Cardiac muscle cell (in vitro differentiated cells and primary cell): Measurements from ENCODE around the gene ZNF391. TPM values are rescaled to one million over a fixed set of nuclear protein-coding genes. Genes with fewer than 3 reads are reported as not detected.

Source experiments
- DNase-seq, 2 donors: peaks; one replicate each; pipeline versions ENCODE4 v3.0.0 to v3.0.0-alpha.2; 2010 to 2017; ENCODE audit warnings: low read depth in 1 of 2, low spot score in 1 of 2
- H3K27ac ChIP-seq: fragments of 200-600 bp; sonication (generic); 2 replicates; pipeline ENCODE4 v1.5.1; 2016
- H3K27me3 ChIP-seq: fragments of 200-600 bp; sonication (generic); 2 replicates; pipeline ENCODE4 v1.6.0; 2016; ENCODE audit warnings: control low read depth
- H3K36me3 ChIP-seq: fragments of 200-600 bp; sonication (generic); 2 replicates; pipeline ENCODE4 v1.5.1; 2016; ENCODE audit warnings: control low read depth
- H3K4me1 ChIP-seq: fragments of 200-600 bp; sonication (generic); 2 replicates; pipeline ENCODE4 v1.8.1; 2017; ENCODE audit warnings: low read depth, mild to moderate bottlenecking, mixed run types
- H3K4me3 ChIP-seq: fragments of 200-600 bp; sonication (generic); 2 replicates; pipeline ENCODE4 v1.5.1; 2016; ENCODE audit warnings: mild to moderate bottlenecking
- H3K9me3 ChIP-seq: fragments of 200-600 bp; sonication (generic); 2 replicates; pipeline ENCODE4 v1.5.1; 2017; ENCODE audit warnings: low read depth, mild to moderate bottlenecking, control low read depth
- CTCF ChIP-seq: IDR thresholded peaks from 2 replicates; pipeline ENCODE4 v1.5.1; 2012; ENCODE audit warnings: low read depth, mild to moderate bottlenecking, low read length
- polyA plus RNA-seq: library from polyadenylated mRNA; unstranded; fragments of >200 nt; fragmentation: Nextera tagmentation; extraction: Ambion mirVana; gene quantifications from 2 replicates; pipeline ENCODE4 v1.2.1, GENCODE V29; 2016
- total RNA-seq: library from RNA; depleted of rRNA; stranded (reverse); fragments of >200 nt; gene quantifications from 2 replicates; pipeline ENCODE4 v1.2.3, GENCODE V29; 2016

Gene ZNF391
- total and polyA plus RNA-seq, 2 experiments from 2014 or later: 5.4 to 12.9 TPM

DNA sequence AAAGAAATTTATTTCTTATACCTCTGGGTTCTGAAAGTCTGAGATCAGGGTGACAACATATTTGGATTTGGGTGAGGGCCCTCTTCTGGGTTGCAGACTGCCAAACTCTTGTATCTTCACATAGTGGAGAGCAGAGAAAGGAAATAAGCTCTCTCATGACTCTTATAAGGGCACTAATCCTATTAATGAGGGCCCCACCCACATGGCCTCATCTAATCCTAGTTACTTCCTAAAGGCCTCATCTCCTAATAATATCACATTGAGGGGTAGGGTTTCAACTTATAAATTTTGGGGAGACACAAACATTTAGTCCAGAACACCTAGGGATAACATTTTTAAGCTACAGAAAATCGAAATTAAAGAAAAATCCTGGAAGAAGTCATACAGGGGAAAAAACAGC, 5.1 kb upstream of the ZNF391 start:
- no peak for DNase-seq
- no peak for TF ChIP-seq CTCF

GRCh38 chr6:27392623-27393022, 4.1 kb downstream of the ZNF391 start:
- Histone ChIP-seq H3K9me3 (no peaks in the 10 kb centered on the region), H3K27me3 (no peaks in the 10 kb centered on the region), H3K4me1 (no peaks in the 10 kb centered on the region), H3K4me3 (no peak overlapping the region), H3K36me3 (no peaks in the 10 kb centered on the region), H3K27ac (no peak overlapping the region)
- no peak for TF ChIP-seq CTCF
- DNase-seq: no peak

More for the DNA sequence above, 5.1 kb upstream of the ZNF391 start:
- H3K9me3 ChIP-seq: no peaks in the 10 kb centered on the region
- no peaks in the 10 kb centered on the region for H3K4me1 ChIP-seq
- peaks cover 7% of the 10 kb centered on the region for H3K27me3 ChIP-seq
- H3K4me3 ChIP-seq: no peak overlapping the region
- no peaks in the 10 kb centered on the region for H3K36me3 ChIP-seq
- no peak overlapping the region for H3K27ac ChIP-seq

DNA sequence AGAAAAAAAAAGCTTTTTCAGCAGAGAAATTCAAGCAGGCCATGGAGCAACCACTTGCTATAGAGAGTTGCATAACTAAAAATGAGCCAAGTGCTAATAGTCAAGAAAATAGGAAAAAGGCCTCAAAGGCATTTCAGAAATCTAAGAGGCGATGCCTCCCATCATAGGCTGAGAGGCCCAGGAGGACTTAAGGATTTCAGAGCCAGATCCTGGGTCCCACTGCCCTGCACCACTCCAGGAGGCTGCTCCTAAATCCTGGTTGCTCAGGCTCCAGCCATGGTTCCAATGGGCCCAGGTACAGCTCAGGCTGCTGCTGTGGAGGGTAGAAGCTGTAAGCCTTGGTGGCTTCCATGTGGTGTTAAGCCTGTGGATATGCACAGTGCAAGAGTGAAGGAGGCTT, 5.5 kb downstream of the ZNF391 start:
- DNase-seq: no peak
- Histone ChIP-seq H3K9me3 (no peaks in the 10 kb centered on the region), H3K27ac (no peak overlapping the region), H3K27me3 (no peaks in the 10 kb centered on the region), H3K4me1 (no peaks in the 10 kb centered on the region), H3K36me3 (no peaks in the 10 kb centered on the region), H3K4me3 (no peak overlapping the region)
- TF ChIP-seq CTCF: no peak

DNA sequence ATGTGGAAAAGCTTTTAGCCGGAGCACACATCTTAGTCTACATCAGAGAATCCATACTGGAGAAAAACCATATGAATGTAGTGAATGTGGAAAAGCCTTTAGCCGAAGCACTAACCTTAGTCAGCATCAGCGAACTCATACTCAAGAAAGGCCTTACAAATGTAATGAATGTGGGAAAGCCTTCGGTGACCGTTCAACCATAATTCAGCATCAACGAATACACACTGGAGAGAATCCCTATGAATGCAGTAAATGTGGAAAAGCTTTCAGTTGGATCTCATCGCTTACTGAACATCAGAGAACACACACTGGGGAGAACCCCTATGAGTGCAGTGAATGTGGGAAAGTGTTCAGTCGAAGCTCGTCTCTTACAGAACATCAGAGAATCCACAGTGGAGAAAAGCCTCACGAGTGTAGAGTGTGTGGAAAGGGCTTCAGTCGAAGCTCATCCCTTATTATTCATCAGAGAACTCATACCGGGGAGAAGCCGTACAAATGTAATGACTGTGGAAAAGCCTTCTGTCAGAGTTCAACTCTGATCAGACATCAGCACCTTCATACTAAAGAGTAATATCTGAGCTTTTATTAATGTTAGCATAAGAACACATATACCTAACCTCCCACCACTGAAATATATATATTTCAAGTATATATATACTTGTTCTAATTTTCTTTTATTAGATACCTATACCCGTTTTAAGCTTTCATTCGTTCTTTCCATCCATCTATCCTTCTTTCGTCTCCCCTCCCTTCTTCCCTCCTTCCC, 12.5 kb downstream of the ZNF391 start:
- DNase-seq: no peak
- Histone ChIP-seq H3K36me3 (peaks cover 6% of the 10 kb centered on the region), H3K4me1 (no peaks in the 10 kb centered on the region), H3K27me3 (no peaks in the 10 kb centered on the region), H3K27ac (no peak overlapping the region), H3K4me3 (no peak overlapping the region), H3K9me3 (no peaks in the 10 kb centered on the region)
- TF ChIP-seq CTCF: no peak

DNA sequence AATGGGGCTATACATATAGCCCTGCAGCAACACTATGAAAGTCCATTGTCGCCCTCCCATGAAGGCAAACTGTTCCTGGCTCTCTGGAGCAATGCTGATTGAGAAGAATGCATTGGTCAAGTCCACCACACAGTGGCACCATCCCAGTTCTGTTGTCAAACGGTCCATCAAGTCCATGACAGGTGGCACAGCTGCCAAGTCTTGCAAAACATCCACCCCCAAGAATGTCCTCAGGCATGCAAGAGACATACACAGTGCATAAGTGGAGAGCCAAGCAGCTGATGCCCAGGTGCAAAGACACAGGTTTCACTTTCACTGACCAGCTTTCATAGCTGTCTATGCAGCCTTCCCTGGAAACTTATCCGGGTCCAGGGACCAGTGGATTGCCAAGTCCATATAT, 17.5 kb downstream of the ZNF391 start:
- H3K36me3 ChIP-seq: no peaks in the 10 kb centered on the region
- H3K27ac ChIP-seq: no peak overlapping the region
- no peak for DNase-seq
- TF ChIP-seq CTCF: no peak
- H3K27me3 ChIP-seq: no peaks in the 10 kb centered on the region
- H3K9me3 ChIP-seq: no peaks in the 10 kb centered on the region
- no peaks in the 10 kb centered on the region for H3K4me1 ChIP-seq
- no peak overlapping the region for H3K4me3 ChIP-seq
